Natural killer cell (primary cell): ENCODE results near the gene TBC1D22A. TPM values are rescaled to one million over a fixed set of nuclear protein-coding genes. Genes with fewer than 3 reads are reported as not detected.

Source experiments
- ATAC-seq, 3 donors: fragments of 150-1000 bp in 2 of 3; fragments of 200-7000 bp in 1 of 3; cut with Tn5 transposase; 1 replicate in 1 of 3; 2 replicates in 2 of 3; pipeline ENCODE4 v1.10.0; 2021; ENCODE audit warnings: mild to moderate bottlenecking in 2 of 3, moderate library complexity in 2 of 3
- DNase-seq, 2 donors: peaks; one replicate each; pipeline versions ENCODE4 v3.0.0 to v3.0.0-alpha.2; 2013 to 2021; ENCODE audit warnings: mixed read lengths in 1 of 2
- H3K27ac ChIP-seq: one replicate; pipeline ENCODE4 v1.5.1; 2013; ENCODE audit warnings: mild to moderate bottlenecking, low read length
- H3K27me3 ChIP-seq: one replicate; pipeline ENCODE4 v1.6.1; 2013; ENCODE audit warnings: low read length; ENCODE audit not compliant: control insufficient read depth, insufficient read depth
- H3K36me3 ChIP-seq: one replicate; pipeline ENCODE4 v1.6.1; 2013; ENCODE audit warnings: low read length; ENCODE audit not compliant: control insufficient read depth, insufficient read depth
- H3K4me1 ChIP-seq: one replicate; pipeline ENCODE4 v1.6.1; 2013; ENCODE audit warnings: low read length; ENCODE audit not compliant: control insufficient read depth, insufficient read depth
- H3K4me3 ChIP-seq: one replicate; pipeline ENCODE4 v1.5.1; 2013; ENCODE audit warnings: low read length
- H3K9me3 ChIP-seq: one replicate; pipeline ENCODE4 v1.6.1; 2013; ENCODE audit warnings: low read length; ENCODE audit not compliant: control insufficient read depth, insufficient read depth
- H3K27ac Mint-ChIP-seq, 2 donors: one replicate each; pipeline ENCODE4 v1.8.0; 2022; ENCODE audit warnings: mild to moderate bottlenecking in 2 of 2, mixed read lengths in 2 of 2, moderate library complexity in 1 of 2
- H3K27me3 Mint-ChIP-seq, 2 donors: one replicate each; pipeline ENCODE4 v1.8.0; 2022; ENCODE audit warnings: low read depth in 2 of 2, mixed read lengths in 2 of 2
- H3K36me3 Mint-ChIP-seq: one replicate; pipeline ENCODE4 v1.8.0; 2022; ENCODE audit warnings: mixed read lengths
- H3K4me1 Mint-ChIP-seq, 2 donors: one replicate each; pipeline ENCODE4 v1.8.0; 2022; ENCODE audit warnings: mixed read lengths in 2 of 2
- H3K4me3 Mint-ChIP-seq: one replicate; pipeline ENCODE4 v1.8.0; 2022; ENCODE audit warnings: mild to moderate bottlenecking, moderate library complexity, mixed read lengths
- H3K9me3 Mint-ChIP-seq, 2 donors: one replicate each; pipeline ENCODE4 v1.8.0; 2022; ENCODE audit warnings: mixed read lengths in 2 of 2
- CTCF ChIP-seq: fragments of 200-600 bp; IDR thresholded peaks from one replicate; pipeline ENCODE4 v1.8.0; 2022; ENCODE audit warnings: antibody characterized with exemption
- whole genome bisulfite sequencing: methylation state at CpG from one replicate; pipeline ENCODE4 v1.1.7; 2013; ENCODE audit warnings: missing lambda C conversion rate; ENCODE audit not compliant: insufficient coverage; 5-methylcytosine and 5-hydroxymethylcytosine counted together
- intact Hi-C: fragments of 100-400 bp; cut with micrococcal nuclease; formaldehyde crosslinking; loops from one replicate; pipeline ENCODE4 v1.14.2; 2022
- total RNA-seq, 4 donors: library from RNA; stranded (reverse); fragments of 120-200 nt in 1 of 4; gene quantifications; one replicate each; pipeline versions ENCODE4 v1.2.3 to v1.2.4, GENCODE V29; 2013 to 2022

TBC1D22A gene
- total RNA-seq, 3 donors from 2014 or later (not counting 1 experiment from before 2014, with no cell fraction given): 47.4 to 53.7 (median 53.2) TPM

DNA sequence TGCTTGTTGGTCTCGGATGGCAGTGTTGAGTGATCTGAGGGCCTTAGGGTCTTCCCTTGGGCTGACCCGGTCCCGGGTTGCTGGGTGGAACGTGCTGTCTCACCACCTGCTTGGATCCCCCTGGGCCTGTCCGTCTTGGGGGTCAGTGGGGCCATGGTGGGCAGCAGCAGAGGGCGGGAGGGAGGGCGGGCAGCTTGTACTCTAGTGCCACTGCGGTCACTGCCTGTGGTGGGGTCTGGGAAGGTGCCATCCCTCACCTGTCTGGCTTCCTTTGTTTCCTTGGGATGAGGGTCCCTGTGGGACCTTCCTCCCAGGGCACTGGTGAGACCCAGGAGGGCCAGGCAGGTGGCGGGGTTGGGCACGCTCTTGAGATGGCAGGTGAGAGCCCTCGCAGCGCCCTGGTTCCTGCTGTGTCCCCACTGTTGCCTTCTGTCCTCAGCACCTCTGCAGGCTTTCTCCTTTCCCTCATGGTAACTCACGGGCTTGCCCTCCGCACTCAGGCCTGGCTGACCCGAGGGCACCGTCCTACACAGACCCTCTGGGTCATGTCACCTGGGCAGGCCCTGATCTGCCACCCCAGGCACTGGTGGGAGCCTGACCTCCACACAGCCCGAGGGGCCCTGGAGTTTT, 34.2 kb downstream of the TBC1D22A start:
- H3K36me3 ChIP-seq: peaks cover 75% of the 10 kb centered on the region
- no peaks in the 10 kb centered on the region for H3K36me3 Mint-ChIP-seq
- peak overlapping the region in 1 of 2 donors; percentile 35 for H3K27ac Mint-ChIP-seq

GRCh38 chr22:46797355-46797754, 34.9 kb downstream of the TBC1D22A start:
- DNase-seq (no peak), ATAC-seq (no peak)
- Mint-ChIP-seq H3K4me1 (peaks cover 28 to 29% of the 10 kb centered on the region in 2 donors), H3K27ac (peak overlapping the region in 1 of 2 donors; percentile 35), H3K27me3 (no peaks in the 10 kb centered on the region), H3K36me3 (no peaks in the 10 kb centered on the region), H3K9me3 (no peaks in the 10 kb centered on the region), H3K4me3 (no peak overlapping the region)
- intact Hi-C loops: no loop called here
- no peak for TF ChIP-seq CTCF
- no peaks in the 10 kb centered on the region for H3K27me3 ChIP-seq
- H3K9me3 ChIP-seq: no peaks in the 10 kb centered on the region
- H3K4me3 ChIP-seq: no peak overlapping the region
- no peak overlapping the region for H3K27ac ChIP-seq
- H3K36me3 ChIP-seq: peaks cover 77% of the 10 kb centered on the region
- WGBS: 86% methylated on average over 17 of the region's 17 CpGs
- peaks cover 14% of the 10 kb centered on the region for H3K4me1 ChIP-seq

More for the DNA sequence above, 34.2 kb downstream of the TBC1D22A start:
- Mint-ChIP-seq H3K27me3 (no peaks in the 10 kb centered on the region), H3K4me1 (peaks cover 26 to 28% of the 10 kb centered on the region in 2 donors), H3K4me3 (no peak overlapping the region), H3K9me3 (no peaks in the 10 kb centered on the region)
- H3K4me3 ChIP-seq: no peak overlapping the region
- intact Hi-C loops: no loop called here
- DNase-seq: no peak
- ATAC-seq: no peak
- H3K4me1 ChIP-seq: peaks cover 21% of the 10 kb centered on the region
- WGBS: 91% methylated on average over 17 of the region's 17 CpGs
- no peak for TF ChIP-seq CTCF
- no peaks in the 10 kb centered on the region for H3K9me3 ChIP-seq
- no peak overlapping the region for H3K27ac ChIP-seq
- no peaks in the 10 kb centered on the region for H3K27me3 ChIP-seq

GRCh38 chr22:46798041-46798365, 35.6 kb downstream of the TBC1D22A start:
- 94% methylated on average over 5 of the region's 5 CpGs for WGBS
- H3K27ac Mint-ChIP-seq: peak overlapping the region; percentile 32 to 55
- no peak for DNase-seq
- no peaks in the 10 kb centered on the region for H3K27me3 ChIP-seq
- H3K9me3 ChIP-seq: no peaks in the 10 kb centered on the region
- no peak for TF ChIP-seq CTCF
- H3K4me3 ChIP-seq: no peak overlapping the region
- no peaks in the 10 kb centered on the region for H3K9me3 Mint-ChIP-seq
- no peaks in the 10 kb centered on the region for H3K27me3 Mint-ChIP-seq
- peaks cover 9% of the 10 kb centered on the region for H3K4me1 ChIP-seq
- peaks cover 24 to 30% of the 10 kb centered on the region in 2 donors for H3K4me1 Mint-ChIP-seq
- no peak for ATAC-seq
- H3K36me3 ChIP-seq: peaks cover 74% of the 10 kb centered on the region
- intact Hi-C loops: no loop called here
- no peak overlapping the region for H3K4me3 Mint-ChIP-seq
- H3K27ac ChIP-seq: no peak overlapping the region
- no peaks in the 10 kb centered on the region for H3K36me3 Mint-ChIP-seq
